K562 (cell line): ENCODE measurements around the gene SCAMP2. TPM values are rescaled to one million over a fixed set of nuclear protein-coding genes. Genes with fewer than 3 reads are reported as not detected.

Experiments
- AFF1 ChIP-seq, 2 experiments: fragments of 450-650 bp; IDR thresholded peaks; 2 replicates each; pipeline ENCODE4 v1.6.1; 2018; ENCODE audit warnings: mild to moderate bottlenecking in 2 of 2, low read depth in 1 of 2; ENCODE audit not compliant: partially characterized antibody in 2 of 2
- CREB1 ChIP-seq, 2 experiments: sonication (generic) in 1 of 2; formaldehyde crosslinking in 1 of 2; IDR thresholded peaks; 2 replicates each; pipeline versions ENCODE4 v1.6.1 to v1.8.0; 2012 to 2022; ENCODE audit warnings: inconsistent platforms in 1 of 2, mild to moderate bottlenecking in 1 of 2, missing genetic modification reagents in 1 of 2, moderate library complexity in 1 of 2
- ELF1 ChIP-seq: fragments of 200-800 bp; sonication (Bioruptor generic); IDR thresholded peaks from 2 replicates; pipeline ENCODE4 v1.6.1; 2016; ENCODE audit warnings: missing genetic modification characterization, missing compliant biosample characterization
- GMEB1 ChIP-seq: fragments of 250-450 bp; sonication (Bioruptor Pico); IDR thresholded peaks from 2 replicates; pipeline ENCODE4 v1.4.0; 2020; ENCODE audit warnings: mild to moderate bottlenecking
- HNRNPK ChIP-seq: fragments of 200-400 bp; formaldehyde crosslinking; IDR thresholded peaks from one replicate; pipeline ENCODE4 v1.6.1; 2018; ENCODE audit warnings: mild to moderate bottlenecking, low read depth, low read length; ENCODE audit not compliant: poor library complexity, severe bottlenecking
- ILF3 ChIP-seq: fragments of 450-650 bp; IDR thresholded peaks from 2 replicates; pipeline ENCODE4 v1.6.1; 2018; ENCODE audit warnings: antibody characterized with exemption, mild to moderate bottlenecking, moderate library complexity, borderline replicate concordance
- JUNB ChIP-seq: fragments of 450-650 bp; formaldehyde crosslinking; conservative IDR thresholded peaks from 2 replicates; pipeline ENCODE4 v1.4.0; 2020; ENCODE audit warnings: mild to moderate bottlenecking
- KDM1A ChIP-seq, 2 experiments: fragments of 450-650 bp; IDR thresholded peaks; 2 replicates each; pipeline ENCODE4 v1.6.1; 2016; ENCODE audit warnings: mild to moderate bottlenecking in 2 of 2
- RUNX1 ChIP-seq: sonication (generic); IDR thresholded peaks from 2 replicates; pipeline ENCODE4 v1.6.1; 2016; ENCODE audit warnings: antibody characterized with exemption, low read depth
- ZNF592 ChIP-seq: fragments of 450-650 bp; IDR thresholded peaks from 2 replicates; pipeline ENCODE4 v1.6.1; 2017; ENCODE audit warnings: antibody characterized with exemption, mild to moderate bottlenecking
- polyA plus RNA-seq, 8 experiments: library from polyadenylated mRNA; depleted of rRNA in 4 of 8; stranded (reverse) in 5 of 8; unstranded in 3 of 8; fragments of >200 nt; fragmentation: Nextera tagmentation in 2 of 8; fragmentation: Illumina TruSeq in 1 of 8; extraction: Ambion mirVana in 2 of 8; extraction: Trizol in 1 of 8; gene quantifications; 2 replicates each; pipeline versions ENCODE4 v1.2.1 to v1.2.3, GENCODE V29; 2011 to 2014; ENCODE audit warnings: inconsistent platforms in 1 of 8, missing spikeins in 1 of 8
- total RNA-seq, 7 experiments: library from RNA; depleted of rRNA in 6 of 7; stranded (reverse); fragments of >200 nt in 6 of 7; fragmentation: Illumina TruSeq in 2 of 7; extraction: Trizol in 2 of 7; gene quantifications; 2 replicates each; pipeline versions ENCODE4 v1.2.1 to v1.2.3, GENCODE V29; 2011 to 2021; ENCODE audit warnings: low replicate concordance in 1 of 7
- TF ChIP-seq, protein P1 (sequence below), 2 experiments: IDR thresholded peaks in 1 of 2; conservative IDR thresholded peaks in 1 of 2; 2 replicates each; pipeline ENCODE4 v1.6.1; 2016; ENCODE audit warnings: low read depth in 2 of 2, mild to moderate bottlenecking in 1 of 2, missing compliant biosample characterization in 1 of 2, missing genetic modification characterization in 1 of 2, moderate library complexity in 1 of 2

SCAMP2 gene
- total and polyA plus RNA-seq, 9 of the 15 experiments (the other 6 are each of a cell fraction or from before 2014, with no cell fraction given), result 5.9 to 61.1 (median 20.1) TPM

- TF ChIP-seq, protein P1, sequence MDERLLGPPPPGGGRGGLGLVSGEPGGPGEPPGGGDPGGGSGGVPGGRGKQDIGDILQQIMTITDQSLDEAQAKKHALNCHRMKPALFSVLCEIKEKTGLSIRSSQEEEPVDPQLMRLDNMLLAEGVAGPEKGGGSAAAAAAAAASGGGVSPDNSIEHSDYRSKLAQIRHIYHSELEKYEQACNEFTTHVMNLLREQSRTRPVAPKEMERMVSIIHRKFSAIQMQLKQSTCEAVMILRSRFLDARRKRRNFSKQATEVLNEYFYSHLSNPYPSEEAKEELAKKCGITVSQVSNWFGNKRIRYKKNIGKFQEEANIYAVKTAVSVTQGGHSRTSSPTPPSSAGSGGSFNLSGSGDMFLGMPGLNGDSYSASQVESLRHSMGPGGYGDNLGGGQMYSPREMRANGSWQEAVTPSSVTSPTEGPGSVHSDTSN (CRISPR knock-in tag; IDR thresholded peaks at IDR 0.05; ENCODE audit: low read depth), result peak; percentile 86
- TF ChIP-seq, protein P1 (tag; conservative IDR thresholded peaks at IDR 0.05; ENCODE audit: low read depth), result peak; percentile 93
- TF ChIP-seq ELF1 (0 out of 2 replicates have a peak, but pooled peaks have one; percentile 27), CREB1 (IDR thresholded peaks at IDR 0.05) (peak; percentile 36; the same call in 1 of the 2 replicates), CREB1 (CRISPR knock-in tag; IDR thresholded peaks at IDR 0.05) (peak; percentile 56; the same call in 1 of the 2 replicates), RUNX1 (no peak), GMEB1 (CRISPR knock-in tag) (peak; percentile 64), ILF3 (0 out of 2 replicates have a peak, but pooled peaks have one; percentile 80), HNRNPK (no peak), JUNB (no peak), AFF1 (IDR thresholded peaks at IDR 0.05; ENCODE audit: low read depth in 1 of 2, partially characterized antibody in 2 of 2) (no peak), KDM1A (IDR thresholded peaks at IDR 0.05) (no peak), ZNF592 (peak; percentile 84)
Measured at GRCh38 chr15:74842581-74843444, 30.4 kb downstream of the SCAMP2 start, which contains the start of gene ULK3 (continued).
